CD4-positive, alpha-beta T cell treated with Interleukin-6 for 4 hours (primary cell): ENCODE data around the gene SOWAHB.

Experiments used
- DNase-seq: peaks from one replicate; pipeline ENCODE4 v3.0.0-alpha.2; 2020; ENCODE audit warnings: mixed read lengths

Gene SOWAHB

GRCh38 chr4:76850010-76850441, 47.9 kb downstream of the SOWAHB start:
- no peak for DNase-seq
